Ammon's horn (tissue), 1 donor: ENCODE data around the gene MARK4.

Source experiments
- DNase-seq: peaks from one replicate; pipeline ENCODE4 v3.0.0-alpha.2; 2016; ENCODE audit warnings: low spot score

The MARK4 gene

GRCh38 chr19:45271735-45272108, 20.7 kb downstream of the MARK4 start:
- DNase-seq, result no peak

GRCh38 chr19:45273521-45273855, 22.4 kb downstream of the MARK4 start:
- DNase-seq, result no peak

GRCh38 chr19:45275370-45275971, 24.4 kb downstream of the MARK4 start:
- no peak for DNase-seq

- DNase-seq, result no peak
Observed at GRCh38 chr19:45276284-45276687, 25.2 kb downstream of the MARK4 start.

- peak; percentile 63 for DNase-seq
Observed at GRCh38 chr19:45278087-45278486, 27.0 kb downstream of the MARK4 start.

- DNase-seq, result no peak
Observed at GRCh38 chr19:45279587-45280192, 28.6 kb downstream of the MARK4 start.

GRCh38 chr19:45280471-45280961, 29.4 kb downstream of the MARK4 start:
- no peak for DNase-seq

- no peak for DNase-seq
Observed at GRCh38 chr19:45283443-45284033, 32.5 kb downstream of the MARK4 start.

- DNase-seq, result no peak
Observed at GRCh38 chr19:45290381-45290931, 39.4 kb downstream of the MARK4 start.

GRCh38 chr19:45291834-45292233, 40.8 kb downstream of the MARK4 start:
- DNase-seq, result no peak

GRCh38 chr19:45293682-45294081, 42.6 kb downstream of the MARK4 start:
- DNase-seq, result no peak

GRCh38 chr19:45294291-45295029, 43.4 kb downstream of the MARK4 start:
- peak; percentile 73 for DNase-seq

GRCh38 chr19:45295873-45296272, 44.8 kb downstream of the MARK4 start:
- DNase-seq, result no peak

GRCh38 chr19:45296355-45296754, 45.3 kb downstream of the MARK4 start:
- DNase-seq, result no peak

GRCh38 chr19:45297674-45298073, 46.6 kb downstream of the MARK4 start:
- DNase-seq, result no peak

GRCh38 chr19:45298264-45298663, 47.2 kb downstream of the MARK4 start:
- DNase-seq, result no peak

- DNase-seq, result no peak
Observed at GRCh38 chr19:45299719-45300118, 48.6 kb downstream of the MARK4 start.

- DNase-seq, result no peak
Observed at GRCh38 chr19:45302416-45302815, 51.3 kb downstream of the MARK4 start.

GRCh38 chr19:45303269-45304060, 52.4 kb downstream of the MARK4 start:
- no peak for DNase-seq

- DNase-seq, result no peak
Observed at GRCh38 chr19:45304141-45304926, 53.3 kb downstream of the MARK4 start.

GRCh38 chr19:45305007-45305406, 53.9 kb downstream of the MARK4 start:
- DNase-seq, result no peak
